Omental fat pad (tissue), 4 donors: ENCODE data around the gene ARNT2. TPM values are rescaled to one million over a fixed set of nuclear protein-coding genes. Genes with fewer than 3 reads are reported as not detected.

Experiments used
- ATAC-seq: fragments of 150-250 bp; one replicate; pipeline ENCODE4 v1.9.1; 2016; ENCODE audit warnings: mild to moderate bottlenecking, moderate library complexity; ENCODE audit not compliant: low FRiP score
- DNase-seq: peaks from one replicate; pipeline ENCODE4 v3.0.0-alpha.2; 2019; ENCODE audit warnings: low spot score
- CTCF ChIP-seq, 3 donors: fragments of 450-650 bp; IDR thresholded peaks; one replicate each; pipeline ENCODE4 v1.5.1; 2016 to 2017; ENCODE audit warnings: antibody characterized with exemption in 3 of 3, mild to moderate bottlenecking in 3 of 3, moderate library complexity in 2 of 3
- total RNA-seq, 4 donors: library from RNA; depleted of rRNA; stranded (reverse); fragments of >200 nt; gene quantifications; one replicate each; pipeline ENCODE4 v1.1.0, GENCODE V29; 2016

The ARNT2 gene
- total RNA-seq, 4 donors from 2014 or later = 3.1 to 7.4 (median 3.4) TPM

- ATAC-seq (no peak), DNase-seq (no peak)
- no peak for TF ChIP-seq CTCF (IDR thresholded peaks at IDR 0.05)
Observed at GRCh38 chr15:80471881-80472280, 67.7 kb downstream of the ARNT2 start.

GRCh38 chr15:80473286-80474223, 69.4 kb downstream of the ARNT2 start:
- ATAC-seq (no peak), DNase-seq (no peak)
- TF ChIP-seq CTCF (IDR thresholded peaks at IDR 0.05) = no peak

GRCh38 chr15:80474224-80475215, 70.3 kb downstream of the ARNT2 start:
- no peak for TF ChIP-seq CTCF (IDR thresholded peaks at IDR 0.05)
- no peak for DNase-seq
- ATAC-seq = no peak

GRCh38 chr15:80475572-80475971, 71.4 kb downstream of the ARNT2 start:
- DNase-seq = no peak
- no peak for TF ChIP-seq CTCF (IDR thresholded peaks at IDR 0.05)
- ATAC-seq = no peak

GRCh38 chr15:80476036-80476435, 71.9 kb downstream of the ARNT2 start:
- DNase-seq = no peak
- no peak for ATAC-seq
- TF ChIP-seq CTCF (IDR thresholded peaks at IDR 0.05) = no peak

- TF ChIP-seq CTCF (IDR thresholded peaks at IDR 0.05) = no peak
- DNase-seq = no peak
- no peak for ATAC-seq
Observed at GRCh38 chr15:80478075-80478474, 73.9 kb downstream of the ARNT2 start.
